ENCODE measurements around the gene TMEM204.

TMEM204 gene

DNA sequence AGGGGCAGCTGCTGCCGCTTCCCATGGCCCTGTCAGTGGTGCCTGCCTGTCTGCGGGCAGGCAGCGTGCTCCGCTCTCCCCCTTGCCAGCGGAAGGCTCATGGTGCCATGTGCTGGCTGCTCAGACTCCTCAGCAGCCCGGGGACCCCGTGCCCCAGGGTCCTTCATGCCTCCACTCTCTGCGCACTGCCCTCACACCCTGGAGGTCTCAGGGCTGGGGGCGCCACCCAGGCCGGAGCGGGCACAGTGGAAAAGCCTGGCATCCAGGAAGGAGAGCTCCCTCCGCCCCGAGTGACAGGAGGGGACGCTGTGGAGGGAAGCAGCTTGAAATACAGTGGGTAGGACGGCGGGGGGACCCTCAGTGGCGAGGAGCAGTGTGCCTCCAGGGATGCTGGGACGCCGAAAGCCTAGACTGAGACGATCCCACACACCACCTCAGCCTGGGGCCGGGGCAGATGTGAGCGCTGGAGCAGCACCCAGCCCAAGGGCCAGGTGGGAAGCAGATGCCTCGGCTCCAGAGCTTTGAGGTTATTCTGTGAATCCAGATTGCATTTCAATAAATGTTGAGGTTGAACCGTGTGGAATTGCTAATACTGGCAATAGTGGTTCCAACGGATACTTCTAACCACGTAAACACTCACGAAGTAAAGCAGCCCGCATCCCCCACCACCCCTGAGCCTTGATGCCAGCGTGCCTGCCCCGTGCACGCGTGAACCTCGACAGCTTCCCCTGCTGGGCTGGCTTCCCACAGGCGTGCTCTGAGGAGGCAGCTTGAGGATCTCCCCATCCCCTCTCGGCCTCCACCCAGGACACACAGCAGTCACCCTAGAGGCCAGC, 6.5 kb downstream of the TMEM204 start:
- no peak for DNase-seq (ENCODE audit: low read depth)
- TF ChIP-seq, protein P1, sequence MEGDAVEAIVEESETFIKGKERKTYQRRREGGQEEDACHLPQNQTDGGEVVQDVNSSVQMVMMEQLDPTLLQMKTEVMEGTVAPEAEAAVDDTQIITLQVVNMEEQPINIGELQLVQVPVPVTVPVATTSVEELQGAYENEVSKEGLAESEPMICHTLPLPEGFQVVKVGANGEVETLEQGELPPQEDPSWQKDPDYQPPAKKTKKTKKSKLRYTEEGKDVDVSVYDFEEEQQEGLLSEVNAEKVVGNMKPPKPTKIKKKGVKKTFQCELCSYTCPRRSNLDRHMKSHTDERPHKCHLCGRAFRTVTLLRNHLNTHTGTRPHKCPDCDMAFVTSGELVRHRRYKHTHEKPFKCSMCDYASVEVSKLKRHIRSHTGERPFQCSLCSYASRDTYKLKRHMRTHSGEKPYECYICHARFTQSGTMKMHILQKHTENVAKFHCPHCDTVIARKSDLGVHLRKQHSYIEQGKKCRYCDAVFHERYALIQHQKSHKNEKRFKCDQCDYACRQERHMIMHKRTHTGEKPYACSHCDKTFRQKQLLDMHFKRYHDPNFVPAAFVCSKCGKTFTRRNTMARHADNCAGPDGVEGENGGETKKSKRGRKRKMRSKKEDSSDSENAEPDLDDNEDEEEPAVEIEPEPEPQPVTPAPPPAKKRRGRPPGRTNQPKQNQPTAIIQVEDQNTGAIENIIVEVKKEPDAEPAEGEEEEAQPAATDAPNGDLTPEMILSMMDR (IDR thresholded peaks at IDR 0.05; ENCODE audit: control insufficient read depth, extremely low read depth, insufficient read depth), result no peak
- H3K4me3 ChIP-seq (ENCODE audit: low read depth, low read length), result no peak overlapping the region

DNA sequence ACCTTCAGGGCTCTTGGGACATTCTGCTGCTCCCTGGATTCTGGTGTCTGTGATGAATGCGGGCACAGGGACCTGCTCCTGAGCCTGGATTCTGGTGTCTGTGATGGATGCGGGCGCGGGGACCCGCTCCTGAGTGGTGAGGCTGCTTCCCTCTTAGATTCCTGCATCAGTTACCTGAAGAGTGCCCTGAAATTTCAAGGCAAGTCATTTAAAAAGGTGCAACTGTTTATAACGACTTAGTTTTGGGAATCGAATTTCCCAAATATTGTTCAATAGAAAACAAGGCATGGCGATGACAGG, 7.0 kb downstream of the TMEM204 start:
- H3K4me3 ChIP-seq (ENCODE audit: low read depth, low read length), result no peak overlapping the region
- TF ChIP-seq, protein P1 (IDR thresholded peaks at IDR 0.05; ENCODE audit: control insufficient read depth, extremely low read depth, insufficient read depth), result no peak
- DNase-seq (ENCODE audit: low read depth), result no peak

DNA sequence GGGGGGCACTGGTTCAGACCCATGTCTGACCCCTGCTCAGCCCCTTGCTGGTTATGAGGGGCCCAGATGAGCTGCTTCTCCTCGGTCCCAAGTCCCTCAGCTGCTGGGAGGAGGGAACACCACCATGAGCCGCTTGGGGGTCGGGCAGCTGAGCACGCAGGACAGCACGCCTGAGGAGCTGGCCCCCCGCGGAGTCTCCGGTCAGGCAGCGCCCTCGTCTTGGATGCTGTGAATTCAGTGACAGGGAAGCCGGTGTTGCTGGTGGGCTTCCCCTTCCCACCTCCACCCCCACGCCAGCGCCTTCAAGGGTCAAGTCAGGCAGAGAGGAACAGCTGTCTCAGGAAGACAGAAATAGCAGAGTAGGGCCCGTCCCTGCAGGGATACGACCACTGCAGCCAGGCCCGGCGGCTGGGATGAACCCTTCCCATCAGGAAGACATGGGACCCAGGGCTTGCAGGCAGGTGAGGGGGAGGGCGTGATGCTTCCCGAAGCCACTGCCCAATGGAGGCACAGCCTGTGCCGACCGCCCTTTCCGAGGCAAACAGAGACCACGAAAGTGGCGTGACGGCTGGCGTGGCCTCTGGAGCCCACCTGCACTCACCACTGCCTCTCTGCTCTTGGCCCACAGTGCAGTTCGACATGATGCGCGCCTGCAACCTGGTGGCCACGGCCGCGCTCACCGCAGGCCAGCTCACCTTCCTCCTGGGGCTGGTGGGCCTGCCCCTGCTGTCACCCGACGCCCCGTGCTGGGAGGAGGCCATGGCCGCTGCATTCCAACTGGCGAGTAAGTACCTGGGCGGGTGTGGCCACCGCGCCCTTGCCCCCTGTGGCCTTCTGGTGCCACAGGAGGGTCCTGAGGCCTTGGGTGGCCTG, 8.1 kb downstream of the TMEM204 start:
- H3K4me3 ChIP-seq (ENCODE audit: low read depth, low read length), result no peak overlapping the region
- DNase-seq (ENCODE audit: low read depth), result no peak
- TF ChIP-seq, protein P1 (IDR thresholded peaks at IDR 0.05; ENCODE audit: control insufficient read depth, extremely low read depth, insufficient read depth), result no peak

DNA sequence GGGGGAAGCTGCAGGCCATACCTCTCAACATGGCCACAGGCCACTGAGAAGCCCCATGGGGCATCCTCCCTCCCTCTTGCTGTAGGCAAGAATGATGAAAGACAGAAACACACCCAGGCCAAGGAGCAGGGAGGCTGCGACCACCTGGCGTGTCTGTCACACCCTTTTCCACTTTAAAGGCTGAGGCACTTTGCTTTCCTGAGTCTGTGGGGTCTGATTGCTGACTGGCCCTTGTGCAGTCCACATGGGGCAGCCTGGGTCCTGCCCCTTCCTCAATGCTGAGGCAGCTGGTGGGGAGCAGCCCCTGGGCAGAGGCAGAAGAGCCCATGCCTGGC, 8.7 kb downstream of the TMEM204 start:
- H3K4me3 ChIP-seq (ENCODE audit: low read depth, low read length), result no peak overlapping the region
- DNase-seq (ENCODE audit: low read depth), result no peak
- TF ChIP-seq, protein P1 (IDR thresholded peaks at IDR 0.05; ENCODE audit: control insufficient read depth, extremely low read depth, insufficient read depth), result no peak

DNA sequence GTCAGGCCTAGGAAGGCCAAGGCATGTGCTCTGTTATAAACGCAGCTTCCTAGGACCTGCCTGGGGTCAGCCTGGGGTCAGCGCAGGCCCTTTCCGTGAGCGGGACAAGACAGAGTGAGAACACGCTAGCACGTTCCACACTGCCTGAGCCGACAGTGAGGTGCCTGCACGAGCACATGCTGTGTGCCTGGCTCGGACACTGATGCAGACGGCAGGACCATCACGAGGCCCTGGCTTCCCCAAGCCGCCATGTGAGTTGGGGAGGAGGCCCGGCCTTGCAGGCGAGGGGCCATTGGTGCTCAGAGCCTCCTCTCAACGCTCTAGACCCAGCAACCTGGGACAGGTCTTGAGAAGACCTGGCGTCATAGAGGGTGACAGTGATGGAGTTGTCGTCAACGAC, 9.1 kb downstream of the TMEM204 start:
- DNase-seq (ENCODE audit: low read depth), result no peak
- H3K4me3 ChIP-seq (ENCODE audit: low read depth, low read length), result no peak overlapping the region
- TF ChIP-seq, protein P1 (IDR thresholded peaks at IDR 0.05; ENCODE audit: control insufficient read depth, extremely low read depth, insufficient read depth), result no peak

DNA sequence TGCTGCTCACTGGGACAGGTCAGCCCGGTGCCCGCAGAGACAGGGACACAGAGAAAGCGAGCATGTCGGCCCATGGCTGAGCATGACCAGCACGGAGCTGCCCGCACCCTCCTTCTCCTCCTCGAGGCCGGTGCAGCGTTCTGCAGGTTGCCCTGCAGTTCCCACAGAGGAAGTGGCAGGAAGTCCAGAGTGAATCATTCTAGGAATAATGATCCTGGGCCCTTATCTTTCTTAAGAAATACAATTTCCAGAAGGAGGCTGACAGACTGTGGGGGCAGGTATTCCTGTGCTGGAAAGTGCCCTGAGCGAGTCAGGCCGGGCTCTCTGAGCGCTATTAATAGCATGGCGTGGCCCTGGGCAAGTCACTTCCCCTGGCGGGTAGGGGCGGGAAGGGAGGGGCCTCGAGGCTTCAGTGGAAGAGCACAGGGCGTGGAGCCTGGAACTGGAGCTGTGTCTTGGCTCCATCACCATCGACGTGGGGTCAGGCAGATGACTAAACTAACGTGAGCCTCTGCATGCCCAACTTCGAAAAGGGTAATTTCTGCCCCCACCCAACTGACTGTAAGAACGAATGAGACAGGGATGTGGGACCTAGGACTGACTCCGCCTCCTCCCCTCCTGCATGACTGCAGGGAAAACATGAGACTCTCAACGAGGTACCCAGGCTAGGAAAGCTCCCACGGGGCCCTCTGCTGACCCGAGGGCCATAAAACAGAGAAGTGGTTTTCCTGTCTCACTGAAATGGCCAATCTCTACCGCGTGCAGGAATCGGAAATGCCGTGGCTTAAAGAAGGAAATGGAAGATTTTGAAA, 9.8 kb downstream of the TMEM204 start:
- TF ChIP-seq, protein P1 (IDR thresholded peaks at IDR 0.05; ENCODE audit: control insufficient read depth, extremely low read depth, insufficient read depth), result no peak
- DNase-seq (ENCODE audit: low read depth), result no peak
- no peak overlapping the region for H3K4me3 ChIP-seq (ENCODE audit: low read depth, low read length)
